DND-41 (cell line): Measurements from ENCODE around the gene MORN1.

Experiments
- EZH2 ChIP-seq: IDR thresholded peaks from 3 replicates; pipeline ENCODE4 v1.6.1; 2012; ENCODE audit warnings: borderline replicate concordance, low read depth, mild to moderate bottlenecking, moderate library complexity, low read length, inconsistent platforms; ENCODE audit not compliant: severe bottlenecking
- TF ChIP-seq, protein P1 (sequence below): IDR thresholded peaks from 2 replicates; pipeline ENCODE4 v1.5.1; 2012; ENCODE audit warnings: borderline replicate concordance, low read length, moderate library complexity, mild to moderate bottlenecking; ENCODE audit not compliant: poor library complexity, severe bottlenecking; ENCODE audit errors: extremely low read depth

DNA sequence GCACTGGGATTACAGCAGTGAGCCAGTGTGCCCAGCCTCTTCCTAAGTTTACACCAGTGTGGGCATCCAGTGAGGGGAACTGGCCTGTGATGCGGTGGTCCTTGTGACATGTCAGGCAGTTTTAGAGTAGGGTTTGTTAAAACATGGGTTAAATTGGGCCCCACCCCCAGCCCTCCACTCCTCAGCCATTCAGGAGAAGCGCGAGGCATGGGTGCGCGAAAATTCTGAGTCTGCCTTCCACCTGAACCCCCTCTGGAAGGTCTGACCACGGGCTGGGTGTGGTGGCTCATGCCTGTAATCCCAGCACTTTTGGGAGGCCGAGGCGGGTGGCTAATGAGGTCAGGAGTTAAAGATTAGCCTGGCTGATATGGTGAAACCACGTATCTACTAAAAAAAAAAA, 111.5 kb downstream of the MORN1 start:
- TF ChIP-seq, protein P1, sequence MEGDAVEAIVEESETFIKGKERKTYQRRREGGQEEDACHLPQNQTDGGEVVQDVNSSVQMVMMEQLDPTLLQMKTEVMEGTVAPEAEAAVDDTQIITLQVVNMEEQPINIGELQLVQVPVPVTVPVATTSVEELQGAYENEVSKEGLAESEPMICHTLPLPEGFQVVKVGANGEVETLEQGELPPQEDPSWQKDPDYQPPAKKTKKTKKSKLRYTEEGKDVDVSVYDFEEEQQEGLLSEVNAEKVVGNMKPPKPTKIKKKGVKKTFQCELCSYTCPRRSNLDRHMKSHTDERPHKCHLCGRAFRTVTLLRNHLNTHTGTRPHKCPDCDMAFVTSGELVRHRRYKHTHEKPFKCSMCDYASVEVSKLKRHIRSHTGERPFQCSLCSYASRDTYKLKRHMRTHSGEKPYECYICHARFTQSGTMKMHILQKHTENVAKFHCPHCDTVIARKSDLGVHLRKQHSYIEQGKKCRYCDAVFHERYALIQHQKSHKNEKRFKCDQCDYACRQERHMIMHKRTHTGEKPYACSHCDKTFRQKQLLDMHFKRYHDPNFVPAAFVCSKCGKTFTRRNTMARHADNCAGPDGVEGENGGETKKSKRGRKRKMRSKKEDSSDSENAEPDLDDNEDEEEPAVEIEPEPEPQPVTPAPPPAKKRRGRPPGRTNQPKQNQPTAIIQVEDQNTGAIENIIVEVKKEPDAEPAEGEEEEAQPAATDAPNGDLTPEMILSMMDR, result no peak
- TF ChIP-seq EZH2, result no peak
